Measurements from ENCODE around the gene ADCY3.

GRCh38 chr2:24832931-24833701 lies 86.9 kb downstream of the ADCY3 start:
- no peak for TF ChIP-seq CTCF (IDR thresholded peaks at IDR 0.05)
- no peak for TF ChIP-seq POLR2A (IDR thresholded peaks at IDR 0.05)
- no peak for TF ChIP-seq POLR2AphosphoS5 (IDR thresholded peaks at IDR 0.05)
